HepG2 (cell line): Measurements from ENCODE around the gene SERTAD2. TPM values are rescaled to one million over a fixed set of nuclear protein-coding genes. Genes with fewer than 3 reads are reported as not detected.

Experiments
- ATAC-seq: fragments of 200-7000 bp; cut with Tn5 transposase; 3 replicates; pipeline ENCODE4 v1.9.1; 2020; ENCODE audit warnings: mild to moderate bottlenecking, moderate library complexity
- BruUV-seq: library from RNA; stranded (reverse); fragments of 400-500 nt; replicated peaks from 2 replicates; lab custom pipeline; 2021; lab: Mats Ljungman, UMichigan
- CTCF ChIA-PET: fragments of 300-600 bp; formaldehyde crosslinking; extraction: SDS; loops from one replicate; lab custom pipeline; 2021; ENCODE audit warnings: low total read pairs, inconsistent platforms, low intra/inter-chr PET ratio; lab: Yijun Ruan, JAX
- POLR2A ChIA-PET: fragments of 350-600 bp; sonication (Branson Sonifier 250); formaldehyde crosslinking; loops from one replicate; lab custom pipeline; 2020; ENCODE audit warnings: antibody characterized with exemption, inconsistent platforms; lab: Yijun Ruan, JAX
- DNase-seq: peaks from one replicate; pipeline ENCODE4 v3.0.0-alpha.2; 2015; ENCODE audit warnings: low spot score
- FAIRE-seq: peaks from 3 replicates; lab custom pipeline; 2011; peaks lifted over from hg19 to GRCh38; lab: Jason Lieb, UNC
- H2AFZ ChIP-seq: one replicate; pipeline ENCODE4 v1.6.1; 2011; ENCODE audit warnings: low read length, inconsistent platforms
- H3K27ac ChIP-seq: fragments of 300-600 bp; 3 replicates; pipeline ENCODE4 v1.8.0; 2011; ENCODE audit warnings: mixed run types, mild to moderate bottlenecking, mixed read lengths, low read length, inconsistent platforms; ENCODE audit not compliant: insufficient read depth; ENCODE audit errors: extremely low read length
- H3K27me3 ChIP-seq, 2 experiments: fragments of 200-600 bp in 1 of 2; 2 replicates in 1 of 2; 3 replicates in 1 of 2; pipeline versions ENCODE4 v1.6.0 to v1.8.0; 2011; ENCODE audit warnings: low read length in 2 of 2, mild to moderate bottlenecking in 2 of 2, moderate library complexity in 2 of 2, inconsistent platforms in 1 of 2; ENCODE audit not compliant: insufficient read depth in 2 of 2, control insufficient read depth in 1 of 2
- H3K36me3 ChIP-seq, 2 experiments: fragments of 200-600 bp in 1 of 2; replicated peaks in 1 of 2; 2 replicates in 1 of 2; 3 replicates in 1 of 2; pipeline versions ENCODE4 v1.5.1 to v1.8.0; 2011; ENCODE audit warnings: low read length in 2 of 2, inconsistent platforms in 1 of 2; ENCODE audit not compliant: insufficient read depth in 2 of 2, control insufficient read depth in 1 of 2
- H3K4me1 ChIP-seq: 2 replicates; pipeline ENCODE4 v1.5.1; 2012; ENCODE audit warnings: low read length, inconsistent platforms; ENCODE audit not compliant: insufficient read depth
- H3K4me2 ChIP-seq: 2 replicates; pipeline ENCODE4 v1.6.0; 2011; ENCODE audit warnings: low read depth, low read length, inconsistent platforms
- H3K4me3 ChIP-seq, 3 experiments: fragments of 200-600 bp in 1 of 3; sonication (generic), shearing (Covaris generic) in 1 of 3; replicated peaks in 1 of 3; 2 replicates each; pipeline ENCODE4 v1.5.1; 2011 to 2016; ENCODE audit warnings: low read length in 3 of 3, inconsistent platforms in 2 of 3, low read depth in 2 of 3, mild to moderate bottlenecking in 2 of 3, control low read depth in 1 of 3, mixed read lengths in 1 of 3; ENCODE audit not compliant: insufficient read depth in 1 of 3
- H3K79me2 ChIP-seq: one replicate; pipeline ENCODE4 v1.6.1; 2011; ENCODE audit warnings: low read length, inconsistent platforms; ENCODE audit not compliant: insufficient read depth
- H3K9ac ChIP-seq: 2 replicates; pipeline ENCODE4 v1.6.0; 2011; ENCODE audit warnings: mild to moderate bottlenecking, low read depth, low read length, inconsistent platforms; ENCODE audit not compliant: insufficient read depth
- H3K9me3 ChIP-seq: 2 replicates; pipeline ENCODE4 v1.5.1; 2012; ENCODE audit warnings: mild to moderate bottlenecking, low read length
- H4K20me1 ChIP-seq: 2 replicates; pipeline ENCODE4 v1.6.0; 2011; ENCODE audit warnings: inconsistent platforms, mild to moderate bottlenecking, low read length, moderate library complexity; ENCODE audit not compliant: insufficient read depth
- CENPX ChIP-seq: sonication (generic); formaldehyde crosslinking; IDR thresholded peaks from 2 replicates; pipeline ENCODE4 v1.9.0; 2021; ENCODE audit warnings: mild to moderate bottlenecking, missing genetic modification reagents, moderate library complexity
- GATAD2A ChIP-seq: IDR thresholded peaks from 2 replicates; pipeline ENCODE4 v1.6.1; 2016
- HNRNPUL1 ChIP-seq: fragments of 200-400 bp; formaldehyde crosslinking; IDR thresholded peaks from 2 replicates; pipeline ENCODE4 v1.6.1; 2017; ENCODE audit warnings: low read depth, mild to moderate bottlenecking, low read length, moderate library complexity
- RFX1 ChIP-seq: fragments of 450-650 bp; IDR thresholded peaks from 2 replicates; pipeline ENCODE4 v1.6.1; 2017
- SP5 ChIP-seq: IDR thresholded peaks from 2 replicates; pipeline ENCODE4 v1.6.1; 2016; ENCODE audit warnings: low read depth, borderline replicate concordance
- ZNF570 ChIP-seq: sonication (generic); formaldehyde crosslinking; IDR thresholded peaks from 2 replicates; pipeline ENCODE4 v1.4.0; 2020; ENCODE audit warnings: mild to moderate bottlenecking, missing genetic modification reagents, borderline replicate concordance
- ZNF609 ChIP-seq: sonication (generic); formaldehyde crosslinking; IDR thresholded peaks from 2 replicates; pipeline ENCODE4 v1.4.0; 2020; ENCODE audit warnings: mild to moderate bottlenecking, missing genetic modification reagents, borderline replicate concordance
- ZNF704 ChIP-seq: sonication (generic); formaldehyde crosslinking; IDR thresholded peaks from 2 replicates; pipeline ENCODE4 v1.8.1; 2023; ENCODE audit warnings: mild to moderate bottlenecking, inconsistent platforms, moderate library complexity, missing genetic modification reagents, borderline replicate concordance
- ZNF788 ChIP-seq: sonication (generic); formaldehyde crosslinking; IDR thresholded peaks from 2 replicates; pipeline ENCODE4 v1.5.0; 2020; ENCODE audit warnings: mild to moderate bottlenecking, missing genetic modification reagents, borderline replicate concordance
- ZSCAN25 ChIP-seq: sonication (generic); formaldehyde crosslinking; IDR thresholded peaks from 2 replicates; pipeline ENCODE4 v1.8.0; 2022; ENCODE audit warnings: mild to moderate bottlenecking, missing genetic modification reagents
- WGBS: methylation state at CpG from one replicate; pipeline ENCODE4 v1.1.6; 2017; ENCODE audit warnings: low lambda C conversion rate; 5-methylcytosine and 5-hydroxymethylcytosine counted together
- in situ Hi-C: cut with HindIII; loops from 2 replicates; pipeline ENCODE4 v1.10.0; 2017; ENCODE audit warnings: low pct_unique_long_range_greater_than_20kb; ENCODE audit not compliant: extremely low pct_ligation_motif_present
- intact Hi-C: fragments of 100-400 bp; cut with micrococcal nuclease; formaldehyde crosslinking; loops from one replicate; pipeline ENCODE4 v1.10.0; 2022; ENCODE audit not compliant: unreplicated experiment
- polyA plus RNA-seq, 8 experiments: library from polyadenylated mRNA; depleted of rRNA in 3 of 8; stranded (reverse) in 7 of 8; unstranded in 1 of 8; fragments of >200 nt; fragmentation: Illumina TruSeq in 4 of 8; extraction: Trizol in 4 of 8; gene quantifications; 2 replicates each; pipeline versions ENCODE4 v1.2.1 to v1.2.3, GENCODE V29; 2011 to 2016; ENCODE audit warnings: low read depth in 4 of 8, missing spikeins in 1 of 8, mixed read lengths in 1 of 8; ENCODE audit not compliant: insufficient read depth in 1 of 8
- total RNA-seq, 5 experiments: library from RNA; depleted of rRNA; stranded (reverse); fragments of >200 nt; fragmentation: Illumina TruSeq; extraction: Trizol; gene quantifications; 2 replicates each; pipeline ENCODE4 v1.2.3, GENCODE V29; 2016; ENCODE audit warnings: low read depth in 1 of 5
- TF ChIP-seq, protein P1 (sequence below): sonication (generic); formaldehyde crosslinking; IDR thresholded peaks from 2 replicates; pipeline ENCODE4 v1.5.0; 2020; ENCODE audit warnings: missing genetic modification reagents, mild to moderate bottlenecking, borderline replicate concordance
- TF ChIP-seq, protein P2 (sequence below): sonication (generic); formaldehyde crosslinking; IDR thresholded peaks from 2 replicates; pipeline ENCODE4 v1.5.0; 2020; ENCODE audit warnings: missing genetic modification reagents
- TF ChIP-seq, protein P3 (sequence below): sonication (generic); formaldehyde crosslinking; IDR thresholded peaks from 2 replicates; pipeline ENCODE4 v1.4.0; 2020; ENCODE audit warnings: mild to moderate bottlenecking, missing genetic modification reagents

Gene SERTAD2
- total and polyA plus RNA-seq, 2 of the 13 experiments (the other 11 are each of a cell fraction or from before 2014, with no cell fraction given) = 6.7 to 22.6 TPM

- ATAC-seq = no peak
- DNase-seq = no peak
- CTCF ChIA-PET = no interaction called here
- Histone ChIP-seq H3K27me3 (no peaks in the 10 kb centered on the region; a peak in 1 of 5 replicates), H2AFZ (no peak overlapping the region), H3K4me1 (peaks cover 49% of the 10 kb centered on the region), H3K9me3 (no peaks in the 10 kb centered on the region), H3K9ac (no peak overlapping the region), H3K4me3 (no peak overlapping the region), H3K79me2 (peaks cover 14% of the 10 kb centered on the region), H3K36me3 (no peaks in the 10 kb centered on the region), H3K27ac (no peak overlapping the region), H3K4me2 (no peak overlapping the region), H4K20me1 (peaks cover 4% of the 10 kb centered on the region; the same call in 1 of the 2 replicates)
- WGBS = 89% methylated on average over 2 of the region's 2 CpGs
- BruUV-seq = no TSS peak
- in situ Hi-C loops (no loop called here), intact Hi-C loops (no loop called here)
- no peak for FAIRE-seq
- POLR2A ChIA-PET = interaction anchor here (1.0 to 1.4 kb wide), 2 partner anchors 9 to 10 kb away, joined by 3 to 5 read pairs; no protein-coding TSS in a partner anchor
- TF ChIP-seq ZSCAN25 (CRISPR knock-in tag) (no peak), ZNF788 (CRISPR knock-in tag) (no peak), SP5 (no peak), GATAD2A (no peak), CENPX (CRISPR knock-in tag) (no peak), RFX1 (no peak), ZNF704 (no peak), HNRNPUL1 (no peak), ZNF570 (CRISPR knock-in tag) (no peak), ZNF609 (CRISPR knock-in tag) (no peak)
- TF ChIP-seq, protein P1, sequence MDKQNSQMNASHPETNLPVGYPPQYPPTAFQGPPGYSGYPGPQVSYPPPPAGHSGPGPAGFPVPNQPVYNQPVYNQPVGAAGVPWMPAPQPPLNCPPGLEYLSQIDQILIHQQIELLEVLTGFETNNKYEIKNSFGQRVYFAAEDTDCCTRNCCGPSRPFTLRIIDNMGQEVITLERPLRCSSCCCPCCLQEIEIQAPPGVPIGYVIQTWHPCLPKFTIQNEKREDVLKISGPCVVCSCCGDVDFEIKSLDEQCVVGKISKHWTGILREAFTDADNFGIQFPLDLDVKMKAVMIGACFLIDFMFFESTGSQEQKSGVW (CRISPR knock-in tag) = no peak
- TF ChIP-seq, protein P2, sequence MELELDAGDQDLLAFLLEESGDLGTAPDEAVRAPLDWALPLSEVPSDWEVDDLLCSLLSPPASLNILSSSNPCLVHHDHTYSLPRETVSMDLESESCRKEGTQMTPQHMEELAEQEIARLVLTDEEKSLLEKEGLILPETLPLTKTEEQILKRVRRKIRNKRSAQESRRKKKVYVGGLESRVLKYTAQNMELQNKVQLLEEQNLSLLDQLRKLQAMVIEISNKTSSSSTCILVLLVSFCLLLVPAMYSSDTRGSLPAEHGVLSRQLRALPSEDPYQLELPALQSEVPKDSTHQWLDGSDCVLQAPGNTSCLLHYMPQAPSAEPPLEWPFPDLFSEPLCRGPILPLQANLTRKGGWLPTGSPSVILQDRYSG = no peak
- TF ChIP-seq, protein P3, sequence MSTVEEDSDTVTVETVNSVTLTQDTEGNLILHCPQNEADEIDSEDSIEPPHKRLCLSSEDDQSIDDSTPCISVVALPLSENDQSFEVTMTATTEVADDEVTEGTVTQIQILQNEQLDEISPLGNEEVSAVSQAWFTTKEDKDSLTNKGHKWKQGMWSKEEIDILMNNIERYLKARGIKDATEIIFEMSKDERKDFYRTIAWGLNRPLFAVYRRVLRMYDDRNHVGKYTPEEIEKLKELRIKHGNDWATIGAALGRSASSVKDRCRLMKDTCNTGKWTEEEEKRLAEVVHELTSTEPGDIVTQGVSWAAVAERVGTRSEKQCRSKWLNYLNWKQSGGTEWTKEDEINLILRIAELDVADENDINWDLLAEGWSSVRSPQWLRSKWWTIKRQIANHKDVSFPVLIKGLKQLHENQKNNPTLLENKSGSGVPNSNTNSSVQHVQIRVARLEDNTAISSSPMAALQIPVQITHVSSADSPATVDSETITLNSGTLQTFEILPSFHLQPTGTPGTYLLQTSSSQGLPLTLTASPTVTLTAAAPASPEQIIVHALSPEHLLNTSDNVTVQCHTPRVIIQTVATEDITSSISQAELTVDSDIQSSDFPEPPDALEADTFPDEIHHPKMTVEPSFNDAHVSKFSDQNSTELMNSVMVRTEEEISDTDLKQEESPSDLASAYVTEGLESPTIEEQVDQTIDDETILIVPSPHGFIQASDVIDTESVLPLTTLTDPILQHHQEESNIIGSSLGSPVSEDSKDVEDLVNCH (CRISPR knock-in tag) = no peak
Observed at GRCh38 chr2:64657411-64657810, 3.7 kb upstream of the SERTAD2 start.
